IMR-90 (cell line): ENCODE results near the gene OPN1MW2.
"Not testable (repeated sequence)": the region's sequence is repeated elsewhere in the genome, so short reads cannot be mapped to it uniquely, and the experiment has no call there.

Experiments
- BHLHE40 ChIP-seq: fragments of 150-350 bp; IDR thresholded peaks from 2 replicates; pipeline ENCODE4 v1.6.1; 2016; ENCODE audit warnings: mild to moderate bottlenecking, low read depth, low read length
- CTCF ChIP-seq: conservative IDR thresholded peaks from 2 replicates; pipeline ENCODE4 v1.5.1; 2012; ENCODE audit warnings: mild to moderate bottlenecking, low read depth, low read length, improper control_type of control experiment
- MAFK ChIP-seq: IDR thresholded peaks from 2 replicates; pipeline ENCODE4 v1.6.1; 2012; ENCODE audit warnings: low read depth, low read length, improper control_type of control experiment
- POLR2A ChIP-seq: IDR thresholded peaks from 2 replicates; pipeline ENCODE4 v1.6.1; 2012; ENCODE audit warnings: mild to moderate bottlenecking, low read depth, low read length
- RAD21 ChIP-seq: IDR thresholded peaks from 2 replicates; pipeline ENCODE4 v1.6.1; 2012; ENCODE audit warnings: low read length, improper control_type of control experiment
- RCOR1 ChIP-seq: IDR thresholded peaks from 2 replicates; pipeline ENCODE4 v1.6.1; 2012; ENCODE audit warnings: mild to moderate bottlenecking, low read length, improper control_type of control experiment; ENCODE audit not compliant: insufficient replicate concordance
- RFX5 ChIP-seq: IDR thresholded peaks from 2 replicates; pipeline ENCODE4 v1.8.0; 2012; ENCODE audit warnings: low read depth, mild to moderate bottlenecking, low read length, moderate library complexity
- SMC3 ChIP-seq: fragments of 150-350 bp; IDR thresholded peaks from 2 replicates; pipeline ENCODE4 v1.6.1; 2016; ENCODE audit warnings: low read depth, mild to moderate bottlenecking, antibody characterized with exemption, low read length, moderate library complexity
- USF2 ChIP-seq: fragments of 150-350 bp; IDR thresholded peaks from 2 replicates; pipeline ENCODE4 v1.6.1; 2017; ENCODE audit warnings: mild to moderate bottlenecking, antibody characterized with exemption, low read length, low read depth

DNA sequence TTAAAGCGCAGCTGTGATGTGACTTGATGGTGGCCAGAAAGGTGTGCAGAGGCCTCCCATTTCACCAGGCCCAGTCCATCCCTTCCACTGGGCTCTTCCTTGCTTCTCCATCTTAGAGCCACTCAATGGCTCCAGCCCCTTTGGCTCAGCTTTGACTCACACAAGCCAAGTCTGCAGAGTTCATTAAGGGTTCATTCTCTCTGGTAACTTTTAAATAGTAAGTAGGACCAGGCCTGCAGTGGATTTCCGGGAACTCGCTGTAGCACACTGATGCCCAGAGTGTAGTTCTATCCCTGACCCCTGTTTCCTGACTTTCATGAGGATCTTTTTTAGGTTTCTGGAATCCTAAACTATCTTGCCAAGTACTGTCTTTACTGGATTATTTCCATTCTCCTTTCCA, 49.7 kb downstream of the OPN1MW2 start:
- not testable (repeated sequence) for TF ChIP-seq CTCF, BHLHE40, POLR2A, USF2, RFX5, MAFK, RAD21, RCOR1, SMC3
